H1 (cell line): ENCODE results near the gene RBM19. TPM values are rescaled to one million over a fixed set of nuclear protein-coding genes. Genes with fewer than 3 reads are reported as not detected.

ENCODE experiments used
- CTCF ChIA-PET: fragments of 300-600 bp; sonication (Branson Sonifier 250); formaldehyde crosslinking; loops from one replicate; lab custom pipeline; 2021; ENCODE audit not compliant: partially characterized antibody; lab: Charles Lee
- POLR2A ChIA-PET: fragments of 300-600 bp; sonication (Branson Sonifier 250); formaldehyde crosslinking; loops from one replicate; lab custom pipeline; 2021; ENCODE audit warnings: inconsistent platforms; ENCODE audit not compliant: partially characterized antibody; lab: Charles Lee
- DNase-seq, 2 experiments: peaks; one replicate each; pipeline versions ENCODE4 v3.0.0 to v3.0.0-alpha.2; 2010 to 2022; ENCODE audit warnings: low spot score in 2 of 2, low read depth in 1 of 2, mixed read lengths in 1 of 2
- FAIRE-seq: peaks from 2 replicates; lab custom pipeline; 2011; peaks lifted over from hg19 to GRCh38; lab: Jason Lieb, UNC
- H2AFZ ChIP-seq: 2 replicates; pipeline ENCODE4 v1.8.1; 2012; ENCODE audit warnings: low read length, inconsistent platforms
- H2AK5ac ChIP-seq: 2 replicates; pipeline ENCODE4 v1.6.1; 2013; ENCODE audit warnings: low read depth, low read length
- H2BK120ac ChIP-seq: replicated peaks from 2 replicates; pipeline ENCODE3; 2013; ENCODE audit warnings: low read depth, low read length, inconsistent platforms
- H2BK12ac ChIP-seq: 2 replicates; pipeline ENCODE4 v1.6.1; 2013; ENCODE audit warnings: low read depth, low read length
- H2BK15ac ChIP-seq: 2 replicates; pipeline ENCODE4 v1.6.1; 2013; ENCODE audit warnings: low read length
- H2BK20ac ChIP-seq: 2 replicates; pipeline ENCODE4 v1.6.1; 2013; ENCODE audit warnings: low read length
- H2BK5ac ChIP-seq: 2 replicates; pipeline ENCODE4 v1.6.1; 2013; ENCODE audit warnings: low read depth, low read length
- H3K14ac ChIP-seq: 2 replicates; pipeline ENCODE4 v1.6.1; 2013; ENCODE audit warnings: inconsistent platforms; ENCODE audit not compliant: insufficient read length
- H3K18ac ChIP-seq: 2 replicates; pipeline ENCODE4 v1.6.1; 2013; ENCODE audit warnings: low read length; ENCODE audit errors: extremely low read depth
- H3K23ac ChIP-seq: 2 replicates; pipeline ENCODE4 v1.6.1; 2013; ENCODE audit warnings: inconsistent platforms; ENCODE audit not compliant: insufficient read length
- H3K23me2 ChIP-seq: 2 replicates; pipeline ENCODE4 v1.6.1; 2013; ENCODE audit warnings: low read depth, low read length
- H3K27ac ChIP-seq: 2 replicates; pipeline ENCODE4 v1.6.1; 2011; ENCODE audit warnings: low read depth, low read length, inconsistent platforms
- H3K27me3 ChIP-seq, 4 experiments: replicated peaks in 1 of 4; 1 replicate in 1 of 4; 2 replicates in 3 of 4; pipeline versions ENCODE4 v1.6.1 to v1.8.1; 2011 to 2013; ENCODE audit warnings: low read length in 3 of 4, mild to moderate bottlenecking in 3 of 4, inconsistent platforms in 2 of 4, mixed read lengths in 2 of 4, moderate library complexity in 1 of 4; ENCODE audit not compliant: control insufficient read depth in 3 of 4, insufficient read depth in 3 of 4; ENCODE audit errors: extremely low read depth in 1 of 4
- H3K36me3 ChIP-seq, 4 experiments: 2 replicates each; pipeline versions ENCODE4 v1.6.1 to v1.8.1; 2011 to 2013; ENCODE audit warnings: mild to moderate bottlenecking in 4 of 4, low read length in 3 of 4, moderate library complexity in 2 of 4, control low read depth in 1 of 4, inconsistent platforms in 1 of 4; ENCODE audit not compliant: insufficient read depth in 4 of 4, control insufficient read depth in 2 of 4
- H3K4ac ChIP-seq: replicated peaks from 2 replicates; pipeline ENCODE3; 2013; ENCODE audit warnings: low read length, low read depth, mixed read lengths, inconsistent platforms; ENCODE audit not compliant: insufficient read length
- H3K4me1 ChIP-seq, 4 experiments: replicated peaks in 1 of 4; 1 replicate in 1 of 4; 2 replicates in 3 of 4; pipeline versions ENCODE4 v1.6.1 to v1.8.1; 2011 to 2013; ENCODE audit warnings: low read length in 3 of 4, inconsistent platforms in 2 of 4, mixed read lengths in 1 of 4; ENCODE audit not compliant: insufficient read depth in 4 of 4, control insufficient read depth in 3 of 4
- H3K4me2 ChIP-seq, 2 experiments: 2 replicates each; pipeline versions ENCODE4 v1.6.1 to v1.8.1; 2011 to 2013; ENCODE audit warnings: low read depth in 2 of 2, low read length in 2 of 2, control low read depth in 1 of 2, inconsistent platforms in 1 of 2, mild to moderate bottlenecking in 1 of 2; ENCODE audit not compliant: insufficient read depth in 1 of 2
- H3K4me3 ChIP-seq, 4 experiments: fragments of 200-600, 300-600 bp in 1 of 4; sonication (generic), shearing (Covaris generic), sonication (Bioruptor Twin) in 1 of 4; 2 replicates each; pipeline versions ENCODE4 v1.5.1 to v1.8.1; 2011 to 2016; ENCODE audit warnings: low read length in 4 of 4, low read depth in 3 of 4, control low read depth in 2 of 4, inconsistent platforms in 2 of 4, mild to moderate bottlenecking in 2 of 4, mixed read lengths in 1 of 4, moderate library complexity in 1 of 4; ENCODE audit not compliant: insufficient read depth in 2 of 4; ENCODE audit errors: extremely low read depth in 1 of 4
- H3K56ac ChIP-seq: replicated peaks from 2 replicates; pipeline ENCODE3; 2013; ENCODE audit warnings: low read depth, mild to moderate bottlenecking, mixed read lengths, low read length, inconsistent platforms; ENCODE audit not compliant: insufficient read length
- H3K79me1 ChIP-seq: 2 replicates; pipeline ENCODE4 v1.6.1; 2013; ENCODE audit warnings: low read depth, low read length, control low read depth
- H3K79me2 ChIP-seq, 2 experiments: 2 replicates each; pipeline versions ENCODE4 v1.6.1 to v1.8.1; 2012 to 2013; ENCODE audit warnings: low read length in 2 of 2, mild to moderate bottlenecking in 2 of 2, inconsistent platforms in 1 of 2; ENCODE audit not compliant: insufficient read depth in 2 of 2, control insufficient read depth in 1 of 2
- H3K9ac ChIP-seq, 4 experiments: replicated peaks in 1 of 4; 1 replicate in 1 of 4; 2 replicates in 3 of 4; pipeline versions ENCODE4 v1.6.1 to v1.8.1; 2011 to 2013; ENCODE audit warnings: low read depth in 3 of 4, low read length in 3 of 4, control low read depth in 2 of 4, mild to moderate bottlenecking in 2 of 4, moderate library complexity in 2 of 4, inconsistent platforms in 1 of 4; ENCODE audit errors: extremely low read depth in 1 of 4
- H3K9me3 ChIP-seq, 2 experiments: 2 replicates each; pipeline versions ENCODE4 v1.6.1 to v1.8.1; 2012 to 2013; ENCODE audit warnings: mild to moderate bottlenecking in 2 of 2, moderate library complexity in 2 of 2, control low read depth in 1 of 2, inconsistent platforms in 1 of 2, low read depth in 1 of 2, low read length in 1 of 2, mixed read lengths in 1 of 2; ENCODE audit not compliant: insufficient read depth in 2 of 2
- H4K20me1 ChIP-seq, 2 experiments: replicated peaks in 1 of 2; 2 replicates each; pipeline versions ENCODE3 to v1.8.1; 2011 to 2013; ENCODE audit warnings: inconsistent platforms in 2 of 2, low read length in 2 of 2, mild to moderate bottlenecking in 1 of 2; ENCODE audit not compliant: insufficient read depth in 2 of 2, control insufficient read depth in 1 of 2
- H4K5ac ChIP-seq: 2 replicates; pipeline ENCODE4 v1.6.1; 2013; ENCODE audit warnings: low read length, low read depth, mixed read lengths, inconsistent platforms; ENCODE audit not compliant: insufficient read length
- H4K8ac ChIP-seq: 2 replicates; pipeline ENCODE4 v1.8.0; 2013; ENCODE audit warnings: mild to moderate bottlenecking, moderate library complexity, low read length, inconsistent platforms; ENCODE audit not compliant: insufficient read depth; ENCODE audit errors: extremely low read depth
- H4K91ac ChIP-seq: replicated peaks from 2 replicates; pipeline ENCODE3; 2013; ENCODE audit warnings: low read length, mixed read lengths, inconsistent platforms; ENCODE audit not compliant: insufficient read length
- JUND ChIP-seq: IDR thresholded peaks from 2 replicates; pipeline ENCODE4 v1.6.1; 2011; ENCODE audit warnings: mild to moderate bottlenecking, improper control_type of control experiment, low read length
- WGBS, 2 experiments: shearing (Covaris generic) in 1 of 2; methylation state at CpG; one replicate each; pipeline versions ENCODE4 v1.1.6 to v1.1.7; 2013 to 2015; ENCODE audit warnings: low lambda C conversion rate in 2 of 2, mixed read lengths in 2 of 2, inconsistent platforms in 1 of 2, low coverage in 1 of 2, missing lambda C conversion rate in 1 of 2; ENCODE audit not compliant: insufficient replicate concordance in 2 of 2, insufficient coverage in 1 of 2, insufficient read length in 1 of 2; ENCODE audit errors: extremely low coverage in 1 of 2, missing lambda C conversion rate in 1 of 2; 5-methylcytosine and 5-hydroxymethylcytosine counted together
- polyA plus RNA-seq, 7 experiments: library from polyadenylated mRNA; depleted of rRNA in 3 of 7; stranded (reverse) in 5 of 7; unstranded in 2 of 7; fragments of >200 nt in 5 of 7; fragments of 200-250 nt in 2 of 7; gene quantifications; 1 replicate in 5 of 7; 2 replicates in 1 of 7; 4 replicates in 1 of 7; pipeline versions ENCODE4 v1.2.1 to v1.2.3, GENCODE V29; 2011 to 2013; ENCODE audit warnings: missing spikeins in 2 of 7, mixed read lengths in 2 of 7
- total RNA-seq: library from RNA; stranded (reverse); fragmentation: NEBNext Ultra II Directional; extraction: Animal tissue kit (Norgen Biotek cat#: 25700); gene quantifications from 2 replicates; pipeline ENCODE4 v1.2.1, GENCODE V29; 2021
- TF ChIP-seq, protein P1 (sequence below): IDR thresholded peaks from 2 replicates; pipeline ENCODE4 v1.6.1; 2011; ENCODE audit warnings: low read depth, mild to moderate bottlenecking, low read length; ENCODE audit not compliant: insufficient read depth

The RBM19 gene
- total and polyA plus RNA-seq, 2 of the 8 experiments (the other 6 are each of a cell fraction or from before 2014, with no cell fraction given): 23.4 to 61.9 TPM

DNA sequence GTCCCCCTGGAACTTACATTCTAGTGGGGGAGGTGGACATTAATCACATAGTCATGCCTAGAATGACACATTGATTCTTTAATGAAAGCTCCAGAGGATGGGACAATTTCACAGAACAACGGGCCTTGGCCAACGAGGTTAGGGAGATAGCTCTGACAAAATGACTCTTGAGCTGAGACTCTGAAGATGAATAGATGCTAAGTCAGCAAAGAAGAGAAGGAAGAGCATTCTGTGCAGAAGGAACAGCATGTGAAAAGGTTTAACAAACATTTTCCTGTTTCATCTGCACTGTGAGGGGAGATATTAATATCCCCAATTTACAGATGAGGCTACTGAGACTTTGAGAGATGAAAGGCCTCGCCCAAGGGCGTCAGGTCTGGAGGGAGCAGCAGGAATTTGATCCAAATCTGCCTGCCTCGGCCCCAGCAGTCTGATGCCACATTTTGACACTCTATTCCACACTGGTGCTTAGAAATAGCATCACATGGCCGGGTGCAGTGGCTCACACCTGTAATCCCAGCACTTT is 193.6 kb downstream of the RBM19 start:
- no peak for FAIRE-seq

More for the DNA sequence above, 193.6 kb downstream of the RBM19 start:
- ChIA-PET POLR2A (interaction anchor here (0.7 kb wide), 1 partner anchor 36 kb away, joined by 3 read pairs; no protein-coding TSS in a partner anchor), CTCF (interaction anchor here (1.0 to 1.5 kb wide), 4 partner anchors 13 to 140 kb away, joined by 3 to 9 read pairs (median 4); no protein-coding TSS in a partner anchor)
- no peak overlapping the region for H3K18ac ChIP-seq
- H2BK15ac ChIP-seq: no peak overlapping the region
- no peak overlapping the region for H3K4me2 ChIP-seq
- H3K9ac ChIP-seq: no peak overlapping the region
- no peaks in the 10 kb centered on the region for H3K79me1 ChIP-seq
- no peak overlapping the region for H3K27ac ChIP-seq
- no peak overlapping the region for H2AK5ac ChIP-seq
- H3K4ac ChIP-seq: no peak overlapping the region
- no peaks in the 10 kb centered on the region for H3K27me3 ChIP-seq
- H2BK5ac ChIP-seq: no peak overlapping the region
- H3K4me1 ChIP-seq: no peaks in the 10 kb centered on the region; a peak in 1 of 7 replicates
- WGBS, 2 experiments: 84% methylated on average over 6 of the region's 6 CpGs; no CpG with 5 or more reads in 1 of the 2 experiments
- no peak overlapping the region for H2BK12ac ChIP-seq
- H4K91ac ChIP-seq: no peak overlapping the region
- no peak overlapping the region for H4K8ac ChIP-seq
- H2AFZ ChIP-seq: no peak overlapping the region
- H3K4me3 ChIP-seq: no peak overlapping the region
- H2BK20ac ChIP-seq: no peak overlapping the region
- no peaks in the 10 kb centered on the region for H4K20me1 ChIP-seq
- H3K56ac ChIP-seq: no peak overlapping the region
- no peaks in the 10 kb centered on the region for H3K36me3 ChIP-seq
- H3K23me2 ChIP-seq: no peaks in the 10 kb centered on the region
- H3K23ac ChIP-seq: no peak overlapping the region
- no peak overlapping the region for H3K14ac ChIP-seq
- TF ChIP-seq, protein P1, sequence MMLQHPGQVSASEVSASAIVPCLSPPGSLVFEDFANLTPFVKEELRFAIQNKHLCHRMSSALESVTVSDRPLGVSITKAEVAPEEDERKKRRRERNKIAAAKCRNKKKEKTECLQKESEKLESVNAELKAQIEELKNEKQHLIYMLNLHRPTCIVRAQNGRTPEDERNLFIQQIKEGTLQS: no peak
- no peak for TF ChIP-seq JUND
- no peaks in the 10 kb centered on the region for H3K79me2 ChIP-seq
- H3K9me3 ChIP-seq: no peaks in the 10 kb centered on the region
- H2BK120ac ChIP-seq: no peak overlapping the region
- DNase-seq: no peak
- no peak overlapping the region for H4K5ac ChIP-seq
